Neutrophil (primary cell): ENCODE data around the gene KLHL18.

ENCODE experiments used
- H3K27ac ChIP-seq: fragments of 200-600 bp; sonication (generic); 2 replicates; pipeline ENCODE4 v1.5.1; 2016; ENCODE audit warnings: mild to moderate bottlenecking, moderate library complexity
- H3K27me3 ChIP-seq: fragments of 200-600 bp; sonication (generic); 2 replicates; pipeline ENCODE4 v1.6.0; 2016; ENCODE audit warnings: mild to moderate bottlenecking
- H3K36me3 ChIP-seq: fragments of 200-600 bp; sonication (generic); 2 replicates; pipeline ENCODE4 v1.5.1; 2017
- H3K4me1 ChIP-seq, 2 experiments: fragments of 200-600 bp in 1 of 2; sonication (generic) in 1 of 2; 1 replicate in 1 of 2; 2 replicates in 1 of 2; pipeline versions ENCODE4 v1.5.1 to v1.6.1; 2013 to 2016; ENCODE audit warnings: low read depth in 1 of 2, low read length in 1 of 2, mild to moderate bottlenecking in 1 of 2, moderate library complexity in 1 of 2; ENCODE audit not compliant: control insufficient read depth in 1 of 2, insufficient read depth in 1 of 2
- H3K4me3 ChIP-seq, 2 experiments: fragments of 200-600 bp in 1 of 2; sonication (generic) in 1 of 2; 1 replicate in 1 of 2; 2 replicates in 1 of 2; pipeline ENCODE4 v1.5.1; 2013 to 2016; ENCODE audit warnings: low read depth in 1 of 2, low read length in 1 of 2, mild to moderate bottlenecking in 1 of 2, moderate library complexity in 1 of 2
- H3K9me3 ChIP-seq: fragments of 200-600 bp; sonication (generic); 2 replicates; pipeline ENCODE4 v1.5.1; 2016
- TF ChIP-seq, protein P1 (sequence below): fragments of 200-600 bp; sonication (generic); IDR thresholded peaks from 2 replicates; pipeline ENCODE4 v1.5.1; 2016; ENCODE audit warnings: antibody characterized with exemption

The KLHL18 gene

DNA sequence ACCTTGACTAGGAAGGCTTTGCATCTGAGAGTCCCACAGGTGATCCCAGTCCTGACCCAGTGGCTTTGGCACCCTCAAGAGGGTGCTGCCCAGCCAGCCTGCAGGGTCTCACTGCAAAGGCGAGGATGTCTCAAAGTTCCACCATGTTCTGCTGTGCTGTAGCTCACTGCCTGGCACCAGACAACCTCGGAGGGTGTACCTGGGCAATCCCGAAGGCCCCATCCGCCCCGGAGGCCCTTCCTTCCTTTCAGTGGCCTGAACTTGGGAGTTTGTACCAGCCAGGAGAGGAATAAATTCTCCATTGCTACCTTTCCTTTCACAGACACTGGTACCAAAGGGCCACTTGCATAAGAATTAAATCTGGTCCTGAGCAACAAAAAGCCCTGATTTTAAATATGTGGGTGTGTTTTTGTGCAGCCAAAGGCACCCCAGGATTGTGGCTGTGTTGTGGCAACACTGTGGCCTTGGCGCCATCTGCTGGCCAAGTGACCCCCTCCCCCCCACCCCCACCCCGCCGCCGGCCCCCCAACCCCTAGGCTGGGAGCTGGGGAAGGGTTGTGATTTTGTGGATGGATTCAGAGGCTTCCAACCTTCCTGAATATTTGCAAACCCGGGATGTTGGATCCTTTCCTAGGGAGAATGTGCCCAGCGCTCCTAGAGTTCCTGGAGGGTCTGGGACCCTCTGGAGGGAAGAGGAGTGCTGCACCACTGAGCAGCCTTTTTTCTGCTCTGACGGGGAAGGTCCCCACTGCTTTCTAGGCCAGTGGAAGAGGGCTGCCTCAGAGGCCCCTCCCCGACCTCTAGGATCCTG lies 88.3 kb downstream of the KLHL18 start:
- H3K36me3 ChIP-seq = no peaks in the 10 kb centered on the region
- peak overlapping the region; percentile 78 for H3K27ac ChIP-seq

DNA sequence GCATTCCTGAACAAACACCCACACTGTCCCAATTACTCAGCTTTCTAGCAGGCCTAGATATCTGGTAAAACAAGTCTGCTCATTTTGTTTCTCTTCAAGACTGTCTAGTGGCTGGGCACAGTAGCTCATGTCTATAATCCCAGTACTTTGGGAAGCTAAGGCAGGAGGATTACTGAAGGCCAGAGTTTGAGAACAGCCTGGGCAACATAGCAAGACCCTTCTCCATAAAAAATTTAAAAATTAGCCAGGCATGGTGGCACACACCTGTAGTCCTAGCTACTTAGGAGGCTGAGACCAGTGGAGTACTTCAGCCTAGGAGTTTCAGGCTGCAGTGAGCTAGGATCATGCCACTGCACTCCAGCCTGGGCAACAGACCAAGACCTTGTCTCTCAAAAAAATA lies 91.8 kb downstream of the KLHL18 start:
- no peak overlapping the region for H3K27ac ChIP-seq
- TF ChIP-seq, protein P1, sequence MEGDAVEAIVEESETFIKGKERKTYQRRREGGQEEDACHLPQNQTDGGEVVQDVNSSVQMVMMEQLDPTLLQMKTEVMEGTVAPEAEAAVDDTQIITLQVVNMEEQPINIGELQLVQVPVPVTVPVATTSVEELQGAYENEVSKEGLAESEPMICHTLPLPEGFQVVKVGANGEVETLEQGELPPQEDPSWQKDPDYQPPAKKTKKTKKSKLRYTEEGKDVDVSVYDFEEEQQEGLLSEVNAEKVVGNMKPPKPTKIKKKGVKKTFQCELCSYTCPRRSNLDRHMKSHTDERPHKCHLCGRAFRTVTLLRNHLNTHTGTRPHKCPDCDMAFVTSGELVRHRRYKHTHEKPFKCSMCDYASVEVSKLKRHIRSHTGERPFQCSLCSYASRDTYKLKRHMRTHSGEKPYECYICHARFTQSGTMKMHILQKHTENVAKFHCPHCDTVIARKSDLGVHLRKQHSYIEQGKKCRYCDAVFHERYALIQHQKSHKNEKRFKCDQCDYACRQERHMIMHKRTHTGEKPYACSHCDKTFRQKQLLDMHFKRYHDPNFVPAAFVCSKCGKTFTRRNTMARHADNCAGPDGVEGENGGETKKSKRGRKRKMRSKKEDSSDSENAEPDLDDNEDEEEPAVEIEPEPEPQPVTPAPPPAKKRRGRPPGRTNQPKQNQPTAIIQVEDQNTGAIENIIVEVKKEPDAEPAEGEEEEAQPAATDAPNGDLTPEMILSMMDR = no peak
- no peaks in the 10 kb centered on the region for H3K9me3 ChIP-seq
- H3K27me3 ChIP-seq = no peaks in the 10 kb centered on the region
- H3K4me1 ChIP-seq = peaks cover 61 to 63% of the 10 kb centered on the region in 2 experiments
- H3K36me3 ChIP-seq = no peaks in the 10 kb centered on the region
- H3K4me3 ChIP-seq = no peak overlapping the region

More for the DNA sequence above, 88.3 kb downstream of the KLHL18 start:
- Histone ChIP-seq H3K27me3 (no peaks in the 10 kb centered on the region), H3K9me3 (no peaks in the 10 kb centered on the region), H3K4me3 (peak overlapping the region in 1 of 2 experiments; percentile 30), H3K4me1 (peaks cover 72 to 73% of the 10 kb centered on the region in 2 experiments)
- TF ChIP-seq, protein P1 = peak; percentile 63

DNA sequence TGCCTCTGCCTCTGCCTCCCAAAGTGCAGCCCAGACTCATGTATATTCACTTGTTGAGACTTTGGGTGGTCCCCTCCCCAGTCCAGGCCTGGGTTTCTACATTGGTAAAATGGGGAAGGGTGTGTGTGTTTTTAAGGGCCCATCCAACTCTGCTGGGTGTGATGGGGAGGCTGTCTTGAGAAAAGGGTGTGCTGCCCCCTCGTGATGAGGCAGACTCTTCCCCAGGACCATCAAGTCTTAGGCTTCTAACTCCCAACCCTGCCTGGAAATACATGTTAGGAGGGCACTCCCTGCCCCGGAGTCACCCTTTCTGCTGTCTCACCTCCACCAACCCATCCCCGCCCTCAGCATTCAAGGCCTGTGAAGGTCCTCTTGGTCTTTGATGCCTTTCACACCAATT lies 93.6 kb downstream of the KLHL18 start:
- TF ChIP-seq, protein P1 = no peak
- no peaks in the 10 kb centered on the region for H3K9me3 ChIP-seq
- no peaks in the 10 kb centered on the region for H3K36me3 ChIP-seq
- H3K4me1 ChIP-seq = peaks cover 53 to 58% of the 10 kb centered on the region in 2 experiments
- H3K4me3 ChIP-seq = no peak overlapping the region
- H3K27me3 ChIP-seq = no peaks in the 10 kb centered on the region
- H3K27ac ChIP-seq = peak overlapping the region; percentile 71

DNA sequence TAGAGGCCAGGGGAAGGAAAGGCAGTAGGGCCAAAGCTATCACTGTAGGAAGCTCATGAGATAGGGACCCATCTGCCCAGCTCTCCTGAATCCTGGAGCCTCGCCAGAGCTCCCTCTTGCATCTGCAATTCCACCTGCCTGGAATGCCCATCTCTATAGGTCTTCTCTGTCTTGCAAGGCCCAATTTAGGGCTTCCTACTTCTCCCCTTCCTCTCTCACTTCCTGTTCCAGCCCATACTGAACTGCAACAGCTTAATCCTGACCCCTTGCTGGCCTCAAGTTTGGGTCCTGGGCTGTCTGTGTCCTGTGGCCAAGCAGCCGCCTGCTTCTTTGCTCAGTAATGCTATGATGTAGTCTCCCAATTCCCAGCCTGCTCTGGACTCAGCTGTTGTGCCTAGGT lies 94.4 kb downstream of the KLHL18 start:
- H3K9me3 ChIP-seq = no peaks in the 10 kb centered on the region
- no peak overlapping the region for H3K4me3 ChIP-seq
- H3K27me3 ChIP-seq = no peaks in the 10 kb centered on the region
- H3K36me3 ChIP-seq = no peaks in the 10 kb centered on the region
- peaks cover 53 to 58% of the 10 kb centered on the region in 2 experiments for H3K4me1 ChIP-seq
- peak overlapping the region; percentile 71 for H3K27ac ChIP-seq
- TF ChIP-seq, protein P1 = no peak

DNA sequence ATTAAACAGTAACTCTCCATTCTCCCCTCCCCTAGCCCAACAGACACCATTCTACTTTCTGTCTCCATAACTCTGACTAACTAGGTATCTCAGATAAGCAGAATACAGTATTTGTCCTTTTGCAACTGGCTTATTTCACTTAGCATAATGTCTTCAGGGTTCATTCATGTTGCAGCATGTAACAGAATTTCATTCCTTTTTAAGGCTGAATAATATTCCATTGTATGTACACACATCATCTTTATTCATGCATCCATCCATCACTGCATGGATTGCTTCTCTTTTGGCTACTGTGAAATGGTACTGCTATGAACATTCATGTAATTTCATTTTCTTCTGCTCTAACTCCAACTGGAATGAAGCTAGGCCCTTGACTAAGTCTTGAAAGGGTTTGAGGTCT lies 96.1 kb downstream of the KLHL18 start:
- Histone ChIP-seq H3K4me1 (peaks cover 42 to 49% of the 10 kb centered on the region in 2 experiments), H3K4me3 (no peak overlapping the region), H3K36me3 (peaks cover 5% of the 10 kb centered on the region), H3K27ac (no peak overlapping the region), H3K9me3 (no peaks in the 10 kb centered on the region), H3K27me3 (no peaks in the 10 kb centered on the region)
- TF ChIP-seq, protein P1 = no peak
